ENCODE measurements around the gene SLC9A3.

SLC9A3 gene

GRCh38 chr5:420632-421286 lies 103.5 kb downstream of the SLC9A3 start:
- no peaks in the 10 kb centered on the region for H3K36me3 ChIP-seq (ENCODE audit: control insufficient read depth, insufficient read depth, low read length)
- H3K4me1 ChIP-seq (ENCODE audit: control insufficient read depth, insufficient read depth, low read length) = peaks cover 5% of the 10 kb centered on the region; the same call in 1 of the 2 replicates
- no peak overlapping the region for H3K9ac ChIP-seq (ENCODE audit: low read depth, low read length)
- H3K27ac ChIP-seq (ENCODE audit: low read depth, low read length) = no peak overlapping the region
- H3K4me3 ChIP-seq (ENCODE audit: low read depth, low read length) = no peak overlapping the region
- no peaks in the 10 kb centered on the region for H3K27me3 ChIP-seq (ENCODE audit: control insufficient read depth, insufficient read depth, low read length)
- H3K9me3 ChIP-seq (ENCODE audit: control insufficient read depth, insufficient read depth, low read length) = no peaks in the 10 kb centered on the region
